A549 (cell line): ENCODE measurements around the gene ERGIC1. TPM values are rescaled to one million over a fixed set of nuclear protein-coding genes. Genes with fewer than 3 reads are reported as not detected.

Source experiments
- ATAC-seq, 2 experiments: fragments of 200-7000 bp in 1 of 2; fragments of >200 bp in 1 of 2; cut with Nextera tagmentation in 1 of 2; cut with Tn5 transposase in 1 of 2; 3 replicates each; pipeline versions ENCODE4 v1.8.0 to v1.9.1; 2018 to 2020; ENCODE audit warnings: mild to moderate bottlenecking in 1 of 2, moderate library complexity in 1 of 2
- CTCF ChIA-PET: fragments of 300-600 bp; sonication (Branson Sonifier 250); formaldehyde crosslinking; extraction: SDS; loops from one replicate; lab custom pipeline; 2021; ENCODE audit warnings: antibody characterized with exemption, inconsistent platforms; lab: Yijun Ruan, JAX
- POLR2A ChIA-PET: fragments of 350-600 bp; formaldehyde crosslinking; extraction: SDS; loops from one replicate; lab custom pipeline; 2021; ENCODE audit warnings: antibody characterized with exemption, inconsistent platforms; lab: Yijun Ruan, JAX
- DNase-seq, 2 experiments: peaks; one replicate each; pipeline versions ENCODE4 v3.0.0 to v3.0.0-alpha.2; 2011 to 2016; ENCODE audit warnings: low read depth in 1 of 2, low spot score in 1 of 2
- FAIRE-seq: peaks from 2 replicates; lab custom pipeline; 2011; peaks lifted over from hg19 to GRCh38; lab: Jason Lieb, UNC
- H3K27ac ChIP-seq, 2 experiments: fragments of >200 bp; sonication (Bioruptor Twin); formaldehyde crosslinking; 3 replicates each; pipeline ENCODE4 v1.5.1; 2016 to 2017
- H3K4me1 ChIP-seq: fragments of >200 bp; sonication (Bioruptor Twin); formaldehyde crosslinking; 3 replicates; pipeline ENCODE4 v1.6.1; 2016
- H3K4me2 ChIP-seq: fragments of >200 bp; sonication (Bioruptor Twin); formaldehyde crosslinking; 3 replicates; pipeline ENCODE4 v1.6.1; 2016
- H3K4me3 ChIP-seq: fragments of >200 bp; sonication (Bioruptor Twin); formaldehyde crosslinking; 3 replicates; pipeline ENCODE4 v1.5.1; 2016
- H3K9me3 ChIP-seq: fragments of >200 bp; sonication (Bioruptor Twin); formaldehyde crosslinking; 3 replicates; pipeline ENCODE4 v1.6.1; 2016
- BHLHE40 ChIP-seq: IDR thresholded peaks from 2 replicates; pipeline ENCODE4 v1.6.1; 2012; ENCODE audit warnings: low read depth, low read length, inconsistent platforms
- CBX2 ChIP-seq: fragments of 200-600 bp; sonication (generic); IDR thresholded peaks from 2 replicates; pipeline ENCODE4 v1.6.1; 2016; ENCODE audit warnings: low read depth, mild to moderate bottlenecking, borderline replicate concordance
- CEBPB ChIP-seq, 2 experiments: fragments of >200 bp in 1 of 2; sonication (Bioruptor Twin) in 1 of 2; formaldehyde crosslinking in 1 of 2; IDR thresholded peaks; 2 replicates each; pipeline ENCODE4 v1.6.1; 2012 to 2016
- E2F6 ChIP-seq: IDR thresholded peaks from 2 replicates; pipeline ENCODE4 v1.6.1; 2012; ENCODE audit warnings: low read depth, borderline replicate concordance
- EHMT2 ChIP-seq: fragments of 200-600 bp; sonication (generic); IDR thresholded peaks from 2 replicates; pipeline ENCODE4 v1.6.1; 2016; ENCODE audit warnings: antibody characterized with exemption, low read depth, mild to moderate bottlenecking, moderate library complexity
- ELK1 ChIP-seq: fragments of 150-350 bp; IDR thresholded peaks from 2 replicates; pipeline ENCODE4 v1.6.1; 2014; ENCODE audit warnings: low read depth, mild to moderate bottlenecking, low read length
- FOXS1 ChIP-seq: fragments of 250-450 bp; sonication (Bioruptor Pico); IDR thresholded peaks from 2 replicates; pipeline ENCODE4 v1.5.0; 2020; ENCODE audit warnings: mild to moderate bottlenecking, moderate library complexity
- HDAC2 ChIP-seq: fragments of 200-600 bp; sonication (generic); IDR thresholded peaks from 2 replicates; pipeline ENCODE4 v1.6.1; 2016
- HES2 ChIP-seq: fragments of >200 bp; sonication (Bioruptor Twin); formaldehyde crosslinking; IDR thresholded peaks from 2 replicates; pipeline ENCODE4 v1.6.1; 2016
- HOXB13 ChIP-seq: fragments of 250-450 bp; sonication (Bioruptor Pico); IDR thresholded peaks from 2 replicates; pipeline ENCODE4 v1.5.0; 2020; ENCODE audit warnings: low read depth, mild to moderate bottlenecking, moderate library complexity
- KDM1A ChIP-seq: fragments of 200-600 bp; sonication (generic); IDR thresholded peaks from 2 replicates; pipeline ENCODE4 v1.6.1; 2016; ENCODE audit warnings: low read depth, mild to moderate bottlenecking
- KDM5A ChIP-seq: fragments of 200-600 bp; sonication (generic); IDR thresholded peaks from 2 replicates; pipeline ENCODE4 v1.6.1; 2016; ENCODE audit warnings: antibody characterized with exemption, mild to moderate bottlenecking
- NR3C1 ChIP-seq: fragments of >200 bp; sonication (Bioruptor Twin); formaldehyde crosslinking; IDR thresholded peaks from 3 replicates; pipeline ENCODE4 v1.6.1; 2017
- POLR2AphosphoS2 ChIP-seq: conservative IDR thresholded peaks from 2 replicates; pipeline ENCODE4 v1.6.1; 2012; ENCODE audit warnings: low read length, improper control_type of control experiment, inconsistent platforms
- REST ChIP-seq: fragments of 200-600 bp; sonication (generic); IDR thresholded peaks from 2 replicates; pipeline ENCODE4 v1.6.1; 2016; ENCODE audit warnings: antibody characterized with exemption, mild to moderate bottlenecking, moderate library complexity
- TFCP2L1 ChIP-seq: fragments of 250-450 bp; sonication (Bioruptor Pico); IDR thresholded peaks from 2 replicates; pipeline ENCODE4 v1.5.0; 2021; ENCODE audit warnings: mild to moderate bottlenecking
- ZC3H11A ChIP-seq: fragments of 450-650 bp; IDR thresholded peaks from 2 replicates; pipeline ENCODE4 v1.6.1; 2014; ENCODE audit warnings: antibody characterized with exemption, mild to moderate bottlenecking
- WGBS: methylation state at CpG from one replicate; pipeline ENCODE4 v1.1.6; 2017; ENCODE audit errors: missing lambda C conversion rate; 5-methylcytosine and 5-hydroxymethylcytosine counted together
- polyA plus RNA-seq, 4 experiments: library from polyadenylated mRNA; depleted of rRNA in 3 of 4; stranded (reverse); fragments of >200 nt; fragmentation: RNase III in 1 of 4; extraction: RNeasy Plus Mini Kit Qiagen cat#74134 plus additional on column Dnase treatment in 1 of 4; gene quantifications; 2 replicates in 3 of 4; 3 replicates in 1 of 4; pipeline ENCODE4 v1.2.3, GENCODE V29; 2011 to 2017
- TF ChIP-seq, protein P1 (sequence below): IDR thresholded peaks from 2 replicates; pipeline ENCODE4 v1.6.1; 2012
- TF ChIP-seq, protein P2 (sequence below): fragments of >200 bp; sonication (Bioruptor Twin); formaldehyde crosslinking; IDR thresholded peaks from 3 replicates; pipeline ENCODE4 v1.5.1; 2016

ERGIC1 gene
- polyA plus RNA-seq, 2 of the 4 experiments (the other 2 are of a cell fraction), result 176 to 304 TPM

- TF ChIP-seq NR3C1 (no peak), KDM1A (no peak), HES2 (no peak), POLR2AphosphoS2 (no peak), ZC3H11A (no peak), E2F6 (no peak), BHLHE40 (no peak), REST (no peak), CEBPB (IDR thresholded peaks at IDR 0.05) (no peak), HOXB13 (no peak), ELK1 (no peak), HDAC2 (no peak), EHMT2 (no peak), FOXS1 (no peak), KDM5A (no peak), CBX2 (no peak), TFCP2L1 (CRISPR knock-in tag) (no peak)
- TF ChIP-seq, protein P1, sequence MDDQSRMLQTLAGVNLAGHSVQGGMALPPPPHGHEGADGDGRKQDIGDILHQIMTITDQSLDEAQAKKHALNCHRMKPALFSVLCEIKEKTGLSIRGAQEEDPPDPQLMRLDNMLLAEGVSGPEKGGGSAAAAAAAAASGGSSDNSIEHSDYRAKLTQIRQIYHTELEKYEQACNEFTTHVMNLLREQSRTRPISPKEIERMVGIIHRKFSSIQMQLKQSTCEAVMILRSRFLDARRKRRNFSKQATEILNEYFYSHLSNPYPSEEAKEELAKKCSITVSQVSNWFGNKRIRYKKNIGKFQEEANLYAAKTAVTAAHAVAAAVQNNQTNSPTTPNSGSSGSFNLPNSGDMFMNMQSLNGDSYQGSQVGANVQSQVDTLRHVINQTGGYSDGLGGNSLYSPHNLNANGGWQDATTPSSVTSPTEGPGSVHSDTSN, result no peak
- TF ChIP-seq, protein P2, sequence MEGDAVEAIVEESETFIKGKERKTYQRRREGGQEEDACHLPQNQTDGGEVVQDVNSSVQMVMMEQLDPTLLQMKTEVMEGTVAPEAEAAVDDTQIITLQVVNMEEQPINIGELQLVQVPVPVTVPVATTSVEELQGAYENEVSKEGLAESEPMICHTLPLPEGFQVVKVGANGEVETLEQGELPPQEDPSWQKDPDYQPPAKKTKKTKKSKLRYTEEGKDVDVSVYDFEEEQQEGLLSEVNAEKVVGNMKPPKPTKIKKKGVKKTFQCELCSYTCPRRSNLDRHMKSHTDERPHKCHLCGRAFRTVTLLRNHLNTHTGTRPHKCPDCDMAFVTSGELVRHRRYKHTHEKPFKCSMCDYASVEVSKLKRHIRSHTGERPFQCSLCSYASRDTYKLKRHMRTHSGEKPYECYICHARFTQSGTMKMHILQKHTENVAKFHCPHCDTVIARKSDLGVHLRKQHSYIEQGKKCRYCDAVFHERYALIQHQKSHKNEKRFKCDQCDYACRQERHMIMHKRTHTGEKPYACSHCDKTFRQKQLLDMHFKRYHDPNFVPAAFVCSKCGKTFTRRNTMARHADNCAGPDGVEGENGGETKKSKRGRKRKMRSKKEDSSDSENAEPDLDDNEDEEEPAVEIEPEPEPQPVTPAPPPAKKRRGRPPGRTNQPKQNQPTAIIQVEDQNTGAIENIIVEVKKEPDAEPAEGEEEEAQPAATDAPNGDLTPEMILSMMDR, result no peak
- DNase-seq (no peak), ATAC-seq (no peak), FAIRE-seq (no peak)
- Histone ChIP-seq H3K9me3 (no peaks in the 10 kb centered on the region), H3K4me2 (no peak overlapping the region), H3K4me1 (peaks cover 9% of the 10 kb centered on the region; the same call in 2 of the 3 replicates), H3K4me3 (no peak overlapping the region), H3K27ac (no peak overlapping the region)
- CTCF ChIA-PET, result interaction anchor here (0.7 to 1.4 kb wide), 3 partner anchors 8 to 287 kb away, joined by 3 to 6 read pairs (median 3); no protein-coding TSS in a partner anchor
- 99% methylated on average over 2 of the region's 2 CpGs for WGBS
- POLR2A ChIA-PET, result no interaction called here
Observed at GRCh38 chr5:172994405-172994804, 160.4 kb downstream of the ERGIC1 start.
